ENCODE results near the gene DEGS1. TPM values are rescaled to one million over a fixed set of nuclear protein-coding genes. Genes with fewer than 3 reads are reported as not detected.

The DEGS1 gene
- 149 and 155 TPM in 2 replicates for total RNA-seq (2014; rRNA removed)
- 64.5 TPM for polyA plus RNA-seq (2012)

DNA sequence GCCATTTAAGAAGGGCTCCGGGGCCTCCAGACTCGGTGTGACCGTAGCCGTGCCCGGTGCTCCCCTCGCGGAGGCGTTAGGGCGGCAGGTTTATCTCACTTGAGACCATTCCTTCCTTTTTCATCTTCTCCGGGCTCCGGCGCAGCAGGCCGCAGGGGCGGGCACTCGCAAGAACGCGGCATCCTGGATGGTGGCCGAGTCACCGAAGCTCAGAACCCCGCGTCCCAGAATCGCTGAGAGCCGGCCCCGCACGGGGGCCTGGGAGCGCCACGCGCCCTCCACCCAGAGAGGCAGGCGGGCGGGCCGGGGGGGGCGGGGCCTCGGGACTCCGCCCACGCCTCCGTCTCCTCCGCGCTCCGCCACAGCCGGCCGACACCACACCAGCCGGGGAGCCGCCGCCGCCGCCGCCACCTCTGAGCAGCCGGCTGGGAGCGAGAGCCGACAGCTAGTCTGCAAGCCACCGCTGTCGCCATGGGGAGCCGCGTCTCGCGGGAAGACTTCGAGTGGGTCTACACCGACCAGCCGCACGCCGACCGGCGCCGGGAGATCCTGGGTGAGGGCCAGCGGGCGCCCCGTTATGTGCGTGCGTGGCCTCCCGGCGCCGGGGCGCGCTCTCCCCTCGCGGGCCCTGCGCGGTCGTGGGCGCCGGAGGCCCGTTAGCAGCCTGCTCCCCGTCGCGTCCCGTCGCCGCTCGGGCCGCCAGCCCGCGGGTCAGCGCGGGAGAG is at the start of gene DEGS1:
TSS of gene DEGS1 (plus strand) at position 375 of the 725 bp plus-strand sequence. CDS start at position 472, 97 bp downstream.
- DNase-seq (ENCODE audit: low read depth) = peak; percentile 69

DNA sequence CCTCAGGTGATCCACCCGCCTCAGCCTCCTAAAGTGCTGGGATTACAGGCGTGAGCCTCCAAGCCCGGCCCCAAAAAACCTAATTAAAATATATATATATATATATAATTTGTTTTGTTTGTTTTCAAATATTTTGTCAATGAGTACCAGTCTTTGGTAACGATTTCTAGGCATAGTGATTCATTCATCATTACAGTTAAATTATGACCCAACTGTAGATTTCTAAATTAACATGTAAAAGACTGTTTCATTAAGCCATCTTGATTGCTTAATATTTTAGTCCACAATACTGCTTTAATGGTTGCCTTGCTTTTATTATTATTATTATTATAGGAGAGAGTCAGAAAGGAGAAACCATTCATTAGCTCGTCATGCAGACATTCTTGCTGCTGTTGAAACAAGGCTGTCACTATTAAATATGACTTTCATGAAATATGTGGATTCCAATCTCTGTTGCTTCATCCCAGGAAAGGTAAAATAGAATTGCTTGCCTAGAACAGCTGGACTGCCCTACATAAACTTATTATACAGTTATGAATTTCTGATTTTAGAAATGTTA is 49.2 kb upstream of the DEGS1 start:
- no peak for DNase-seq (ENCODE audit: low read depth)

DNA sequence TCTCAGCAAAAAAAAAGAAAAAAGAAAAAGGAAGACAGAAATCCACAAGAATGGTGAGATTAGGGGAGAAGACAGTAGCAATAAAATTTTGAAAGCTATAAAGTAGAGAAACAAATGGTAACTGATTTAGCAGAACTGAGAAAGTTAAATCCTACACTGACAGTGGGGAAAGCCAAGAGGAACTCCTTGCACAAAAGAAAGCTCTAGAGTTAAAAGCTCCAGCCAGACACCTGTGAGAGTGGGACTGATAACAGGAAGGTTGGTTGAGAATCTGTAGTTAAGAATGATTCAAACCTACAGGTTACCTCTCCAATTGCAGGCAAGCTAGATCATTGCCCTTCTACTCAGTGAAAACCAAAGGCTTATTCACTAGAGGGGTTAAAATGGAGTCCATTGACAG is 45.5 kb upstream of the DEGS1 start:
- no peak for DNase-seq (ENCODE audit: low read depth)

DNA sequence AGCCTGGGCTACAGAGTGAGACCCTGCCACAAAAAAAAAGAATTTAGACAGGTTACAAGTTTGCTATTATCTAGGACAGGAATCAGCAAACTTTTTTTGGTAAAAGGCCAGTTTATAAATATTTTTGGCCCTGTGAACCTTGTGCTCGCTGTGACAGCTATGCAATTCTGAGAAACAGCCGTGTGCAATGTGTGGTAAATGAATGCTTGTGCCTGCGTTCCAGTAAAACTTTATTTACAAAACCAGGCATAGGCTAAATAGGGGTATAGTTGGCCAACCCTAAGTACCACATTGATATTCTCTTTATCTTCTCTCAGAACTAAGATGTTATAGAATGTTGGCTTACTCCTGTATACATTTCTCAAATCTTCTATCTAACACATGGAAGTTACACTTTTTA is 44.8 kb upstream of the DEGS1 start:
- no peak for DNase-seq (ENCODE audit: low read depth)

DNA sequence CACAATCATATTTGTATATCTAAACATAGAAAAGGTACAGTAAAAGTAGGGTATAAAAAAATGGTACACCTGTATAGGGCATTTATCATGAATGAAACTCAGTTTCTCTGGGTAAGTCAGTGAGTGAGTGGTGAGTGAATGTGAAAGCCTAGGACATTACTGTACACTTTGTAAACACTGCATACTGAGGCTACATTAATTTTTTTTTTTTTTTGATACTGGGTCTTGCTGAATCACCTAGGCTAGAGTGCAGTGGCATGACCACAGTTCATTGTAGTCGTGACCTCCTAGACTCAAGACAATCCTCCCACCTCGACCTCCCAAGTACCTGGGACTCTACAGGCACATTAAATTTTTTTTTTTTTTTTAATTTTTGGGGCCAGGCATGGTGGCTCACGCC is 41.3 kb upstream of the DEGS1 start:
- no peak for DNase-seq (ENCODE audit: low read depth)

DNA sequence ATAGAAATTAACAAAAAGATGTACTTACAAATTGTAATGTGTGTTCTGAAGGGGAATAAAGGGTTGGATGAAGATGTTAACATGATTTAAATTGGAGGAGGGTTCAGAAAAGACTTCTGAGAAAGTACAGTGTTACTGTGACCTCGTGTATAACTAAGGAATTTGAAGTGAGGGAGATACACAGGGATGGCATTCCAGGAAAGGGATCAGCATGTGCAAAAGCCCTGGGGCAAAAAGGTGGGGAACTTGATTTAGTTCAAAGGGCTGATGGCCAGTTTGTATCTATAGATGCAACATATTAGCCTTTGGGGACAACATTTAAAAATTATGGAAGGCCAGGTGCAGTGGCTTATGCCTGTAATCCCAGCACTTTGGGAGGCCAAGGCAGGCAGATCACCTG is 33.3 kb upstream of the DEGS1 start:
- DNase-seq (ENCODE audit: low read depth) = no peak

DNA sequence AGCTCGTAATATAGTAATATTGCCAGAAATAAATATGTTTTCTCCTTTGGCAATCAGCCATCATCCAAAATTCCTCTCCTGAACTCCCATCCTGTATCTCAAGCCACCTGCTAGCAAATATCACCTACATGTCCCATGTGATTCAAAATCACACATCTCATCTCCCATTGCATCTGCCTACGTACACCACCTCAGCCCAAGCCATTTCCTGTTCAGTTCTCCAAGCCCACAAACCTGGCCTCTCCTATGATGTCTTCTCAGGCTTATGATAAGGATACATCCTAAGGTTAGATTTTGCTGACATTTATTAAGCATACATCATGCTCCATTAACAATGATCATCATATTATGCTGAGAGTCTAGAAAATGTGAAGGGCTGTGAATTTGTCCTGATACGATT is 31.9 kb upstream of the DEGS1 start:
- DNase-seq (ENCODE audit: low read depth) = no peak

DNA sequence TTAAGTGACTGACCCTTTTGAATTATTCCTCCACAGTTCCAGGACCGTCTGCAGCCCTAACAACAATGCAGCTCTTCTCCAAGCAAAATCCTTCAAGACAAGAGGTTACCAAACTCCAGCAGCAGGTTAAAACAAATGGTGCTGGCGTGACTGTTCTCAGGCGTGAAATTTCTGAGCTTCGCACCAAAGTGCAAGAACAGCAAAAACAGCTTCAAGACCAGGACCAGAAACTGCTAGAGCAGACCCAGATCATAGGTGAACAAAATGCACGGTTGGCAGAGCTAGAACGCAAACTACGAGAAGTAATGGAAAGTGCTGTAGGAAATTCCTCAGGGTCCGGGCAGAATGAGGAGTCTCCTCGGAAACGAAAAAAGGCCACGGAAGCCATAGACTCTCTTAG is 25.7 kb upstream of the DEGS1 start:
- no peak for DNase-seq (ENCODE audit: low read depth)

DNA sequence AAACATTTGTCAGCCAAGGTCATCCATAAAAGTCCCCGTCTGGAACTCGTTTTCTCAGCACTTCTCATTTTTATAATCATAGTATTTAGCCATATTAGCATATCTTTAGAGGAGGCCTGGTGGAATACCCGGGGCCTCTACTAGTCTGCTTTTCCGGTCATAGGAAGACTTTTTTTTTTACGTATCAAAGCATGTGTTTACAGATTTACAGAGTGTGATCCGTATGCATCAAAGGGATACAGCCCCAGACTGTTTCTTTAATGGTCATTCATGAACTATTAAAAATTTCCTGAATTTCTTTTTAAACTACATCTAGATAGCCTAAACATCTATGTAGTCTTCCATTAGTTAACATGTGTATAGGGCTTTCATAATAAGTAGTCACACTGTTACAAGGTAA is 23.5 kb upstream of the DEGS1 start:
- DNase-seq (ENCODE audit: low read depth) = no peak

DNA sequence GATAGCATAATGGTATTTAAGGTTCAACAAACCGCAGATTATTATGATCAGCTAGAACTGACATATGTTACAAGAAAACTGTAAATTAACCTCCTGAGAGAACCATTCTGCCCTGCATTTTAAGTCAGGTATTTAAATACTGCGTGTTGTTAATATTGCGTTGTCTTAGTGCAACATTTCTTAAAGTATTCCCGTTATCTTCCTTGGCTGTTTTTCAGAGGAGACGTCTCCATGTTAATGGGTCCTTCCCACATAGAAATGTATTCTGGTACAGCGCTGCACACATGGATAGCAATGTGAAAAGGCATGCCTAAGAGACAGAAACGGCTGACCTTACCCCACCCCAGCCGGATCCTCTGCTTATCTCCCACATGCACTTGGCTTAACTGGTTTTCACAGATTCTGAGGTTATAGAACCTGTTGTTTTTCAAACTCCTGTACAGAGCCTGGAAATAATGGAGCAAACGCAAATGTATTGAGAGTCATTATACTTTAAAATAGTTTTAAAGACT is 22.8 kb upstream of the DEGS1 start:
- no peak for DNase-seq (ENCODE audit: low read depth)

DNA sequence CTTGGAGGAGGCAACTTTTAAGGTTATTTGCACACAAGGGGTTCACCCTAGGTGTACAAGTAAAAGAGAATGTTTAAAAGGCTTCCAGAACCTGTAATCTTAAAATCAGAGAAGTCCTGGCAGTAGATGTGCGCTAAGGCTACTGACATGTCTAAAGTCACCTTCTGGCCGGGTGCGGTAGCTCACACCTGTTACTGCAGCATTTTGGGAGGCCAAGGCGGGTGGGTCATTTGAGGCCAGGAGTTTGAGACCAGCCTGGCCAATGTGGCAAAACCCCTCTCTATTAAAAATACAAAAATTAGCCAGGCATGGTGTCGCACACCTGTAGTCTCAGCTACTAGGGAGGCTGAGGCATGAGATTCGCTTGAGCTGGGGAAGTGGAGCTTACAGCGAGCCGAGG is 20.3 kb upstream of the DEGS1 start:
- DNase-seq (ENCODE audit: low read depth) = no peak

DNA sequence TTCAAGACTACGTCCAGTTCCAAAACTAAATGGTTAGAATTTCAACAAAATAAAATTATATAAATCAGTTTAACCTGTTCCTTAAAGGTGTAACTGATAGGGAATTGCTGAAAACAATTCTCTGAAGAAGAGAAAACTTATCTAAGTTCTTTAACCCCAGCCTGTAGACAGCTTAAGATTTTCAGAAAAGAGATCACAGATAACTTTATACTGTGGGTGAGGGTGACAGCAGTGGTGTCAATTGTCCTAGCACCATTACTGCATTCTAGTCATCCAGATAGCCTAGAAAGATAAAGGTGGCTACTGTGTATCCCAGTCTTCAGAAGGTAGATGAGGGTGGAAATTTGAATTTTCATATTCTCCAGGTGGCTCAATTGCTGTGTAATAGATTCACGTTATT is 19.7 kb upstream of the DEGS1 start:
- DNase-seq (ENCODE audit: low read depth) = no peak

DNA sequence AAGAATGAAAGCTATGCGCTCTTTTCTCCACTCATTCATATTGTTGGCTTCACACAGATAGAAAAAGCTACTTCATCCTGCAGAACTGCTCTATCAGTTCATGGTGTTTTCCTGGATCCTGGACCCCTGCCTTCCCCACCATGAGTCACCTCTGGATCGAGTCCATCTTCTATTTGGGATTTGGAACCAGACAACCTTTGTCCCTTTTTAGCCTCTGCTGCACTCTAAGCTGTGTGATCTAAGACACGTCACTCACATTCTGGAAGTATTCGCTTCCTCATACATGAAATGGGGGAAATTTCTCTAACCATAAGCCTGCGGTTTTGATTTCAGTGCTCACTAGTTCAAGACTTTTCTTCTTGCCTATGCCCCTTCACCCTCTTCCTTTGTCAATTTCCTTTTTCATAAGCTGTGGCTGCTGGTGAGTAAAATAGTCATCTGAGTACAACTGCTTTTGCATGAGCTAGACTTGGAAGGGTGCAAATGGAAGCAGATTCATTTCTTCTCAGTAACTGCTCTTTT is 14.1 kb upstream of the DEGS1 start:
- DNase-seq (ENCODE audit: low read depth) = peak; percentile 76

DNA sequence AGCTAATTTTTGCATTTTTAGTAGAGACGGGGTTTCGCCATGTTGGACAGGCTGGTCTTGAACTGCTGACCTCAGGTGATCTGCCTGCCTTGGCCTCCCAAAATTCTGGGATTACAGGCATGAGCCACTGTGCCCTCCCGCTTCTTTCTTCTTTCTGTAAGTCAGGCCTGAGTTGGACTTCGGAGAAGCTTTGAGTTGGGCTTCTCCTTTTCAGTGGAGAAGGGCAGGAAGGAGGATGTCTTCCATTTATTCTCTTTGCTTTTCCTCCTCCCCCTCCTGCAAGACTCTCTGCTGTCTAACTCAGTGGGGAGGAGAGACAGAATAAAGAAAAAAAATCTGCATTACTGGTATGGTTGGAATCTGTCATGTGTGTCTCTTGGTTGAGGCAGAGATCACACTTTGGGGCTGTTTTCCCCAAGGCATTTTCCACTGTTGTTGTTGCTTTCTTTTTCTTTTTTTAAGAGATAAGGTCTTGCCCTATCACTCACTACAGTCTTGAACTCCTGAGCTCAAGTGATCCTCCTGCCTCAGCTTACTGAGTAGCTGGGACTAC is 13.2 kb upstream of the DEGS1 start:
- DNase-seq (ENCODE audit: low read depth) = no peak

DNA sequence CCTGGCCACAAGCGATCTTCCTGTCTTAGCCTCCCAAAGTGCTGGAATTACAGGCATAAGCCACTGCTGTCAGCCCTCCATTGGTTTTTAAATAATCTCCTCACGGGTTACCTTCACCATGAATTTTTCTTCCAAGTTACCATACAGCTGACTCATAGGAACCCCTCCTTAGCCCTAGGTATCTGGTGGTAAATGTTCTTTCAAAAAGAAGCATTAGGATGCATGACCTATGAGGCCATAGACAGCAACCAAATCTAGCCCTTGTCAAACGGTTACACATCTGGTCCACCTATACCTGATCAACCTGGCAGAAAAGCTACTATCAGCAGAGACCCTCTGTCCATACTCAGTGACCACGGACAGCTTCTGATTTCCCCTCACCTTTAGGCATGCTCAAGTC is 12.7 kb upstream of the DEGS1 start:
- no peak for DNase-seq (ENCODE audit: low read depth)

DNA sequence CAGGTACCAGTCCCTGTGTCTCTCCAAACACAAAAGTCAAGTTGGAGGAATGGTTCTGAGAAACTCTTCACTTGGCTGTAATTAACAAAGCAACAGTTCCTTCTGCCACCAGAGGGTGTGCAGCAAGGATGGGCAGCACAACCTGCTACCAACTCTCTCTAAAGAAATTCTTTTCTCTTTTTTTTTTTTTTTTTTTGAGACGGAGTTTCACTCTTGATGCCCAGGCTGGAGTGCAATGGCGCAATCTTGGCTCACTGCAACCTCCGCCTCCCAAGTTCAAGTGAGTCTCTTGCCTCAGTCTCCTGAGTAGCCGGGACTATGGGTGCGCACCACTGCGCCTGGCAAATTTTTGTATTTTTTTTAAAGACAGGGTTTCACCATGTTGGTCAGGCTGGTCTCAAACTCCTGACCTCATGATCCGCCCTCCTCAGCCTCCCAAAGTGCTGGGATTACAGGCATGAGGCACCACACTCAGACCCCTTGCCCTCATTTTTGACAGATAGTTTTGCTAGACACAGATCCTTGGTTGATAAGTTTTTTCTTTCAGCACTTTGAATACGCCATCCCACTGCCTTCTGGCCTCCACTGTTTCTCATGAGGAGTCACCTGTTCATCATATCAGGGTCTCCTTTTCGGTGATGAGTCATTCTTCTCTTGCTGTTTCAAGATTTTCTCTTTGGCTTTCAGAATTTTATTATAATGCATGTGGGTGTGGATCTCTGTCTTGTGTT is 12.1 kb upstream of the DEGS1 start:
- peak; percentile 10 for DNase-seq (ENCODE audit: low read depth)

DNA sequence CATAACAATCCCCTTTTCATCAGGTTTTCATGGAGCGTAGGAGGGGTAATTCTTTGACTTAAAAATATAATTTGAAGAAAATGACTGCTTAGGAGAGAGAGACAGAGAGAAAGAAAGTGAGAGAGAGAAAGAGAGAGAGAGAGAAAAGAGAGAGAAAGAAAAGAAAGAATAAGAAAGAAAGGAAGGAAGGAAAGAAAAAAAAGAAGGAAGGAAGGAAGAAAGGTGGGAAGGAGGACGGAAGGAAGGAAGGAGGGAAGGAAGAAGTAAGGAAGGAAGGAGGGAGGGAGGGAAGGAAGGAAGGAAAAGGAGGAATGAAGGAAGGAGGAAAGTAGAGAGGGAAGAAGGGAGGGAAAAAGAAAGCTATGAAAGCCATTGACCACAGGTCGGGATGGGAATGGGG is 10.8 kb upstream of the DEGS1 start:
- no peak for DNase-seq (ENCODE audit: low read depth)

DNA sequence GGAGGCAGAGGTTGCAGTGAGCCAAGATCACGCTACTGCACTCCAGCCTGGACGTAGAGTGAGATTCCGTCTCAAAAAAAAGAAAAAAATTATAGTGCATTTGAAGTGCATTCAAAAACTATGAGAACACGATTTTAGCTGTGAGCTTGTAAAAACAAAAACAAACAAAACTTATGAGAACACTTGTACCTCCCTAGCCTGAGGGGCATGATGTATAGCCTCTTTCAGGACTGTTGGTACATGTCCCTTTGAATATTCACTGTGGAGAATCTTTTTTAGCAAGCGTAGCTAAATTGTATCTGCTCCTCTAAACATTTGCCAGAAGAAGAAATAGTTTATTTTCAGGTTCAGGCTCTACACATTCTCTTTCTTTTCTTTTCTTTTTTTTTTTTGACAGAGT is 9.5 kb upstream of the DEGS1 start:
- no peak for DNase-seq (ENCODE audit: low read depth)

DNA sequence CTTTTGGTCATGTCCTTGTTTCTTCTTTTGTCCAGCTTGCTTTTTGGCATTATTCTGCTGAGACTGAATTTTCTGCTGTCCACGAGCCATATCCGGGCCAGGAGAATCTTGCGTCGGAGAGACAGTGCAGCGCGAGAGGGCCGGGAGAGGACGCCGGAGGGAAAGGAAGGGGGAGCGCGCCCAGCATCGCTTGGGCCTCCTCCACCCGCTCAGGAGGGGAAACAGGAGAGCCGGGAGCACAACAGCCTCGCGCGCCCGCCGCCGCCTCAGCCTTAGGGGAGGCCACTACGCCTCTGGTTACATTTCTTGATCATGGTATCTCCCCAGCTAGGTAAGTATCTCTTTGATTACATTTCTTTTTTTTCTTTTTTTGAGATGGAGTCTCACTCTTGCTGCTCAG is 7.4 kb upstream of the DEGS1 start:
- DNase-seq (ENCODE audit: low read depth) = no peak

DNA sequence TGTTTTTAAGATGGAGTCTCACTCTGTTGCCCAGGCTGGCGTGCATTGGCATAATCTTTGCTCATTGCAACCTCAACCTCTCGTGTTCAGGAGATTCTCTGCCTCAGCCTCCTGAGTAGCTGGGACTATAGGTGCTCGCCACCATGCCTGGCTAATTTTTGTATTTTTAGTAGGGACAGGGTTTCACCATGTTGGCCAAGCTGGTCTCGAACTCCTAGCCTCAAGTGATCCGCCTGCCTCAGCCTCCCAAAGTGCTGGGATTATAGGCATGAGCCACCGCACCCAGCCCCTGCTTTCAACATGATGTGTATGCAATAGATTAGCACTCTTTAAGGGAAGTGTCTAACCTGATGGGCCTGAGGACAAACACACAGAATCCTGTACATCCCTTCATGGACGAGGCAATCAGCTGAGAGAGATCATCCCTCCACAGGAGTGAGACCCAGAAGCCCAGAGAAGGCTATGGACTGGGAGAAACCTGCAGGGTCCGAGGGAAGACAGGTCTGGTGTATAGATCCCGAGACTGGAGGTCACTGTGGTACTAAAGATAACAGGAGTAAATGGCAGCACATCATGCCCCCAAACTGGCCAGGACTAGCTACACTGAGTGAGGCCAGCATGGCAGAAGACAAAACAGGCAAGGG is 5.6 kb upstream of the DEGS1 start:
- no peak for DNase-seq (ENCODE audit: low read depth)

DNA sequence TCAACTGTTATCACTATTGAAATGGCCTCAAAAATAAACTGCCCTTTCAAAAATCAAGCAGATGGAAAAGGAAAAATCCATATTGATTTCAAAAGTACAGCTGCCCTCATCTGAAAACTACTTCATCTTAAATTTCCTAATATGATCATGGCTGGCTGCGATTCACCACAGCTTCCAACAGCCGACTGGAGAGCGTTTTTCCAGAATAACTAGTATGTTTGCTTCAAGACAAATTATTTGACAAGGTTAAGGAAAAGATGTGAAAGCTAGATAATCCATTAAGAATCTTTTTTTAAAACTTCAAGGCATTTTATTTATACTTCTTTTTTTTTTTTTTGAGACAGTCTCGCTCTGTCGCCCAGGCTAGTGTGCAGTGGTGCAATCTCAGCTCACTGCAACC is 4.1 kb upstream of the DEGS1 start:
- no peak for DNase-seq (ENCODE audit: low read depth)

All from LHCN-M2 (cell line).